Right lobe of liver (tissue), 4 donors: ENCODE results near the gene CORO7.

ENCODE experiments used
- CTCF ChIP-seq, 4 donors: fragments of 200-600 bp in 3 of 4; fragments of 450-650 bp in 1 of 4; IDR thresholded peaks; one replicate each; pipeline versions ENCODE4 v1.5.1 to v1.8.0; 2016 to 2022; ENCODE audit warnings: antibody characterized with exemption in 4 of 4, mild to moderate bottlenecking in 2 of 4
- POLR2A ChIP-seq: fragments of 450-650 bp; IDR thresholded peaks from one replicate; pipeline ENCODE4 v1.6.1; 2017; ENCODE audit warnings: antibody characterized with exemption, mild to moderate bottlenecking
- donor health status: DM: no; HTN: no; CAD: no.
- donor health status: DM: no; HTN: no; CAD: no.
- donor health status: DM: no; HTN: yes; CAD: no.

GRCh38 chr16:4340443-4340842 is 76.0 kb downstream of the CORO7 start:
- TF ChIP-seq POLR2A, result no peak
- TF ChIP-seq CTCF (IDR thresholded peaks at IDR 0.05), result no peak
